Measurements from ENCODE around the gene GRIK5.
A peak's percentile ranks its signal among the peaks of the same experiment; 100 is the strongest.

The GRIK5 gene

GRCh38 chr19:41981724-41982123, 88.3 kb downstream of the GRIK5 start:
- no peak for DNase-seq

- DNase-seq: no peak
These were observed 91.5 kb downstream of the GRIK5 start for GRCh38 chr19:41978470-41978869.

GRCh38 chr19:41977916-41978315, 92.1 kb downstream of the GRIK5 start:
- no peak for DNase-seq

- DNase-seq: no peak
These were observed 95.4 kb downstream of the GRIK5 start for GRCh38 chr19:41974652-41975051.

- no peak for DNase-seq
These were observed 98.6 kb downstream of the GRIK5 start for GRCh38 chr19:41971363-41971762.

- DNase-seq: no peak
These were observed 100.1 kb downstream of the GRIK5 start for GRCh38 chr19:41969772-41970458.

- no peak for DNase-seq
These were observed 101.0 kb downstream of the GRIK5 start for GRCh38 chr19:41968751-41969595.

GRCh38 chr19:41967054-41967783, 102.8 kb downstream of the GRIK5 start:
- DNase-seq: no peak

- DNase-seq: no peak
These were observed 104.9 kb downstream of the GRIK5 start for GRCh38 chr19:41965106-41965505.

GRCh38 chr19:41960973-41961372, 109.0 kb downstream of the GRIK5 start:
- no peak for DNase-seq

GRCh38 chr19:41959056-41960053, 110.7 kb downstream of the GRIK5 start, which contains the start of gene RABAC1:
TSS of gene RABAC1 (minus strand) at chr19:41959321. CDS start at chr19:41959292, 29 bp downstream.
- peak; percentile 90 for DNase-seq

GRCh38 chr19:41958367-41959055, 111.5 kb downstream of the GRIK5 start:
- peak; percentile 87 for DNase-seq

GRCh38 chr19:41957838-41958366, 112.1 kb downstream of the GRIK5 start:
- peak; percentile 31 for DNase-seq

- no peak for DNase-seq
These were observed 112.7 kb downstream of the GRIK5 start for GRCh38 chr19:41957161-41957837.

- DNase-seq: no peak
These were observed 113.4 kb downstream of the GRIK5 start for GRCh38 chr19:41956621-41957020.

- DNase-seq: no peak
These were observed 114.5 kb downstream of the GRIK5 start for GRCh38 chr19:41955521-41955920.

GRCh38 chr19:41951686-41952172, 118.3 kb downstream of the GRIK5 start:
- peak; percentile 86 for DNase-seq
